CD4-positive, alpha-beta T cell treated with Interleukin-4 for 1 hour (primary cell): Measurements from ENCODE around the gene FER.
"Not testable (repeated sequence)": the region's sequence is repeated elsewhere in the genome, so short reads cannot be mapped to it uniquely, and the experiment has no call there.

Experiments used
- DNase-seq, 2 donors: peaks; one replicate each; pipeline ENCODE4 v3.0.0-alpha.2; 2020 to 2022

The FER gene

GRCh38 chr5:108989761-108990392 lies 242.2 kb downstream of the FER start:
- DNase-seq: no peak

- not testable (repeated sequence) for DNase-seq
These were observed 244.8 kb downstream of the FER start for GRCh38 chr5:108992396-108993085.

GRCh38 chr5:108993440-108993839 lies 245.7 kb downstream of the FER start:
- not testable (repeated sequence) for DNase-seq

- no peak for DNase-seq
These were observed 250.0 kb downstream of the FER start for GRCh38 chr5:108997720-108998119.

GRCh38 chr5:108998216-108998615 lies 250.5 kb downstream of the FER start:
- DNase-seq: no peak

- no peak for DNase-seq
These were observed 256.2 kb downstream of the FER start for GRCh38 chr5:109003928-109004327.

GRCh38 chr5:109005297-109006009 lies 257.8 kb downstream of the FER start:
- no peak for DNase-seq

- DNase-seq: no peak
These were observed 258.4 kb downstream of the FER start for GRCh38 chr5:109006129-109006528.

- DNase-seq: peak in 1 of 2 donors; percentile 0
These were observed 268.6 kb downstream of the FER start for GRCh38 chr5:109016300-109016699.

GRCh38 chr5:109022056-109022455 lies 274.4 kb downstream of the FER start:
- no peak for DNase-seq

- not testable (repeated sequence) for DNase-seq
These were observed 278.0 kb downstream of the FER start for GRCh38 chr5:109025729-109026128.

- DNase-seq: no peak
These were observed 280.4 kb downstream of the FER start for GRCh38 chr5:109027983-109028607.

- no peak for DNase-seq
These were observed 281.1 kb downstream of the FER start for GRCh38 chr5:109028608-109029299.

- no peak for DNase-seq
These were observed 282.1 kb downstream of the FER start for GRCh38 chr5:109029847-109030246.

GRCh38 chr5:109030360-109031143 lies 282.9 kb downstream of the FER start:
- DNase-seq: no peak

- no peak for DNase-seq
These were observed 286.6 kb downstream of the FER start for GRCh38 chr5:109034306-109034705.

- DNase-seq: no peak
These were observed 287.7 kb downstream of the FER start for GRCh38 chr5:109035436-109035835.

GRCh38 chr5:109038209-109038840 lies 290.6 kb downstream of the FER start:
- no peak for DNase-seq

- no peak for DNase-seq
These were observed 293.6 kb downstream of the FER start for GRCh38 chr5:109041317-109041716.

- no peak for DNase-seq
These were observed 298.0 kb downstream of the FER start for GRCh38 chr5:109045710-109046109.

- no peak for DNase-seq
These were observed 301.9 kb downstream of the FER start for GRCh38 chr5:109049565-109049964.

GRCh38 chr5:109050321-109050720 lies 302.6 kb downstream of the FER start:
- not testable (repeated sequence) for DNase-seq
